Loucy (cell line): ENCODE results near the gene ZNF181.

ENCODE experiments used
- EZH2phosphoT487 ChIP-seq: fragments of 200-600 bp; IDR thresholded peaks from 2 replicates; pipeline ENCODE4 v1.6.1; 2018; ENCODE audit warnings: antibody characterized with exemption, mild to moderate bottlenecking, moderate library complexity, borderline replicate concordance
- TF ChIP-seq, protein P1 (sequence below): fragments of 200-600 bp; sonication (generic); conservative IDR thresholded peaks from 2 replicates; pipeline ENCODE4 v1.5.1; 2014; ENCODE audit warnings: mild to moderate bottlenecking, antibody characterized with exemption, low read length

DNA sequence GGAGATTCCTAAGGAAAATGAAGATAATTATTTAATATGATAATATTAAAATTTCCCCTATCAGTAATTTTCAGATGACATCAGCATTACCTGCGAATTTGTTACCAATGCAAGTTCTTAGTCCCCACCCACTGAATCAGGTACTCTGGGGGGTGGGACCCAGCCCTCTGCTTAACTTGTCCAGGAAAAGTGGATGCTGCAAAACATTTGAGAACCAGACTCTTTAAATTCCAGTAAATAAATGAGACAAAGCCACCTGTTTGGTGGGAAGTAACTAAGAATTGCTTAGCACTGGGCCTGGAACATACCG lies 39.5 kb downstream of the ZNF181 start:
- TF ChIP-seq, protein P1, sequence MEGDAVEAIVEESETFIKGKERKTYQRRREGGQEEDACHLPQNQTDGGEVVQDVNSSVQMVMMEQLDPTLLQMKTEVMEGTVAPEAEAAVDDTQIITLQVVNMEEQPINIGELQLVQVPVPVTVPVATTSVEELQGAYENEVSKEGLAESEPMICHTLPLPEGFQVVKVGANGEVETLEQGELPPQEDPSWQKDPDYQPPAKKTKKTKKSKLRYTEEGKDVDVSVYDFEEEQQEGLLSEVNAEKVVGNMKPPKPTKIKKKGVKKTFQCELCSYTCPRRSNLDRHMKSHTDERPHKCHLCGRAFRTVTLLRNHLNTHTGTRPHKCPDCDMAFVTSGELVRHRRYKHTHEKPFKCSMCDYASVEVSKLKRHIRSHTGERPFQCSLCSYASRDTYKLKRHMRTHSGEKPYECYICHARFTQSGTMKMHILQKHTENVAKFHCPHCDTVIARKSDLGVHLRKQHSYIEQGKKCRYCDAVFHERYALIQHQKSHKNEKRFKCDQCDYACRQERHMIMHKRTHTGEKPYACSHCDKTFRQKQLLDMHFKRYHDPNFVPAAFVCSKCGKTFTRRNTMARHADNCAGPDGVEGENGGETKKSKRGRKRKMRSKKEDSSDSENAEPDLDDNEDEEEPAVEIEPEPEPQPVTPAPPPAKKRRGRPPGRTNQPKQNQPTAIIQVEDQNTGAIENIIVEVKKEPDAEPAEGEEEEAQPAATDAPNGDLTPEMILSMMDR = no peak
- TF ChIP-seq EZH2phosphoT487 = no peak
